ENCODE data around the gene EXOC3.

Gene EXOC3

GRCh38 chr5:514673-515072 is 71.7 kb downstream of the EXOC3 start:
- H3K4me3 ChIP-seq (replicated peaks; ENCODE audit: low read depth, low read length): no peak overlapping the region
- no peak for DNase-seq (ENCODE audit: low read depth)
- TF ChIP-seq, protein P1, sequence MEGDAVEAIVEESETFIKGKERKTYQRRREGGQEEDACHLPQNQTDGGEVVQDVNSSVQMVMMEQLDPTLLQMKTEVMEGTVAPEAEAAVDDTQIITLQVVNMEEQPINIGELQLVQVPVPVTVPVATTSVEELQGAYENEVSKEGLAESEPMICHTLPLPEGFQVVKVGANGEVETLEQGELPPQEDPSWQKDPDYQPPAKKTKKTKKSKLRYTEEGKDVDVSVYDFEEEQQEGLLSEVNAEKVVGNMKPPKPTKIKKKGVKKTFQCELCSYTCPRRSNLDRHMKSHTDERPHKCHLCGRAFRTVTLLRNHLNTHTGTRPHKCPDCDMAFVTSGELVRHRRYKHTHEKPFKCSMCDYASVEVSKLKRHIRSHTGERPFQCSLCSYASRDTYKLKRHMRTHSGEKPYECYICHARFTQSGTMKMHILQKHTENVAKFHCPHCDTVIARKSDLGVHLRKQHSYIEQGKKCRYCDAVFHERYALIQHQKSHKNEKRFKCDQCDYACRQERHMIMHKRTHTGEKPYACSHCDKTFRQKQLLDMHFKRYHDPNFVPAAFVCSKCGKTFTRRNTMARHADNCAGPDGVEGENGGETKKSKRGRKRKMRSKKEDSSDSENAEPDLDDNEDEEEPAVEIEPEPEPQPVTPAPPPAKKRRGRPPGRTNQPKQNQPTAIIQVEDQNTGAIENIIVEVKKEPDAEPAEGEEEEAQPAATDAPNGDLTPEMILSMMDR (IDR thresholded peaks at IDR 0.05; ENCODE audit: low read length, missing control alignments): no peak

DNA sequence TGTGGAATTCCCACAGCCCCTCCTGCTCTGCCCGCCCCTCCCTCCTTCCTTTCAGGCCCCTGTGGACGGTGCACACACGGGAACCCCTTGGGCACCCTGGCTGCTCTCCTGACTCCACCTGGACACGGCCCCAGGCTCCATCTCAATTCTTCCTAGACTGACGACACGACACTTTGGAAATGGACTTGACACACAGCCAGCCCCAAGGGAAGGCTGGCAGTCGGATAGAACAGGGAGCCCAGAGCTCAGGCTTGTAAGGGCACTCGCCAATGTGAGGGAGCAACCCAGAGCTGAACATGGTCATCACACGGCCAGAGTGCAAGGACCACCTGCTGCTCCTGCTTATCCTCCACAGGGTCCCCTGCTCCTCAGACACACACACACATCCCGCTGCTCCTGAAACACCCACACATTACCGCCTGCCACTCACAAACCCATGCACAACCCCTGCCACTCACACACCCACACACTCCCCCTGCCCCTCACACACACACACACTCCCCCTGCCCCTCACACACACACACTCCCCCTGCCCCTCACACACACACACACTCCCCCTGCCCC is 72.4 kb downstream of the EXOC3 start:
- TF ChIP-seq, protein P1 (IDR thresholded peaks at IDR 0.05; ENCODE audit: low read length, missing control alignments): no peak
- DNase-seq (ENCODE audit: low read depth): no peak
- no peak overlapping the region for H3K4me3 ChIP-seq (replicated peaks; ENCODE audit: low read depth, low read length)

GRCh38 chr5:516338-516925 is 73.5 kb downstream of the EXOC3 start:
- TF ChIP-seq, protein P1 (IDR thresholded peaks at IDR 0.05; ENCODE audit: low read length, missing control alignments): no peak
- DNase-seq (ENCODE audit: low read depth): no peak
- no peak overlapping the region for H3K4me3 ChIP-seq (replicated peaks; ENCODE audit: low read depth, low read length)
